HG03175 (cell line): ENCODE measurements around the gene ZSCAN18.

ENCODE experiments used
- ATAC-seq: cut with Tn5 transposase; IDR thresholded peaks from one replicate; pipeline ENCODE4 v1.9.1; 2021; ENCODE audit warnings: mild to moderate bottlenecking, moderate library complexity; ENCODE audit not compliant: unreplicated experiment

Gene ZSCAN18

GRCh38 chr19:58086825-58087710 is 11.0 kb downstream of the ZSCAN18 start:
- no peak for ATAC-seq

GRCh38 chr19:58085348-58085875 is 12.6 kb downstream of the ZSCAN18 start:
- no peak for ATAC-seq

- no peak for ATAC-seq
Measured at GRCh38 chr19:58084596-58085347, 13.3 kb downstream of the ZSCAN18 start.

- ATAC-seq: no peak
Measured at GRCh38 chr19:58083021-58083420, 15.0 kb downstream of the ZSCAN18 start.

- no peak for ATAC-seq
Measured at GRCh38 chr19:58079792-58080191, 18.2 kb downstream of the ZSCAN18 start.

GRCh38 chr19:58067240-58067912 is 30.7 kb downstream of the ZSCAN18 start:
- no peak for ATAC-seq

- ATAC-seq: no peak
Measured at GRCh38 chr19:58063712-58064111, 34.3 kb downstream of the ZSCAN18 start.

GRCh38 chr19:58060231-58060630 is 37.8 kb downstream of the ZSCAN18 start:
- no peak for ATAC-seq

- ATAC-seq: no peak
Measured at GRCh38 chr19:58059671-58060078, 38.4 kb downstream of the ZSCAN18 start.

- no peak for ATAC-seq
Measured at GRCh38 chr19:58059003-58059670, 38.9 kb downstream of the ZSCAN18 start, which contains the start of gene ZNF135. ZNF135 (plus strand) TSS chr19:58059282; CDS start chr19:58060003, 721 bp downstream.

- ATAC-seq: no peak
Measured at GRCh38 chr19:58058467-58058866, 39.6 kb downstream of the ZSCAN18 start.

- ATAC-seq: no peak
Measured at GRCh38 chr19:58056861-58057260, 41.2 kb downstream of the ZSCAN18 start.

GRCh38 chr19:58056261-58056660 is 41.8 kb downstream of the ZSCAN18 start:
- no peak for ATAC-seq

- no peak for ATAC-seq
Measured at GRCh38 chr19:58054901-58055874, 42.8 kb downstream of the ZSCAN18 start.

- no peak for ATAC-seq
Measured at GRCh38 chr19:58053480-58054156, 44.4 kb downstream of the ZSCAN18 start.

- no peak for ATAC-seq
Measured at GRCh38 chr19:58052256-58052655, 45.8 kb downstream of the ZSCAN18 start.

- no peak for ATAC-seq
Measured at GRCh38 chr19:58047672-58048071, 50.4 kb downstream of the ZSCAN18 start.

GRCh38 chr19:58046856-58047255 is 51.2 kb downstream of the ZSCAN18 start:
- no peak for ATAC-seq
